Stimulated activated CD4-positive, alpha-beta T cell treated with anti-CD3 and anti-CD28 coated beads, Interleukin-15, amount 100 ng/mL, for 24 hours (primary cell): Measurements from ENCODE around the gene RALGAPA2.

ENCODE experiments used
- DNase-seq: peaks from one replicate; pipeline ENCODE4 v3.0.0-alpha.2; 2020

Gene RALGAPA2

DNA sequence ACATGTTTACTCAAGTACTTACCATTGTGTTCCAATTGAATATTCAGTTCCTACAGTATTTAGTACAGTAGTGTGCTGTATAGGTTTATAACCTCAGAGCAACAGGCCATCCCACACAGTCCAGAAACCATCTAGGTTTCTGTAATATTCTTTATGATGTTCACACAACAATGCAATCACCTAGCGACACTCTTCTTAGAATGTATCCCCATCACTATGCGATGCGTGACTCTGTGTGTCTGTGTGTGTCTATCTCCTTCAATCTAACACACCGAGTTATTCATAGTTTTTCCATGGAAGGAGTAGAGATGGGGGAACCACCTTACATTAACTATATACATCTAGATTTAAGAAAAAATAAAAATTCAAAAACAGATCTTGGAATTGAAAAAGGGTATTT is 182.8 kb downstream of the RALGAPA2 start:
- DNase-seq: no peak

- DNase-seq: no peak
Observed at GRCh38 chr20:20528861-20529260, 183.6 kb downstream of the RALGAPA2 start.

DNA sequence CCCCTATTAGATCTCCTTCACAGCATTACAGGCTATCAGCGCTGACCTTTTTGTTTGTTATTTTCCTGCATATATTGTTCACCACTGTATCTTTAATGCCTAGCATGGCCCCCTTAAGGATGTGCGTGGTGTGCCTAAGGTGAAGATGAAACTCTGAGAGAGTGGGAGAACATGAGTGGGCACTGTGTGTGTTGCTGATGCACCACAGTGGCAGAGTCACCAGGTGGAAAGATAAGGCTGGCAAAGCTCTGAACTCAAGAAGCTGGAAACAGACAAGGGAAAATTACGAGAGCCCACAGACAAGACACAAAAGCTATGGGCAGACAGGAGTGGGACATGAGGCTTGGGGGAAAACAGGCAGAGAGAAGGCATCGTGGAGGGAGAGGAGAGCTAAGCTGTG is 184.8 kb downstream of the RALGAPA2 start:
- no peak for DNase-seq

GRCh38 chr20:20525756-20526155 is 186.7 kb downstream of the RALGAPA2 start:
- DNase-seq: no peak

GRCh38 chr20:20525214-20525613 is 187.2 kb downstream of the RALGAPA2 start:
- DNase-seq: no peak

DNA sequence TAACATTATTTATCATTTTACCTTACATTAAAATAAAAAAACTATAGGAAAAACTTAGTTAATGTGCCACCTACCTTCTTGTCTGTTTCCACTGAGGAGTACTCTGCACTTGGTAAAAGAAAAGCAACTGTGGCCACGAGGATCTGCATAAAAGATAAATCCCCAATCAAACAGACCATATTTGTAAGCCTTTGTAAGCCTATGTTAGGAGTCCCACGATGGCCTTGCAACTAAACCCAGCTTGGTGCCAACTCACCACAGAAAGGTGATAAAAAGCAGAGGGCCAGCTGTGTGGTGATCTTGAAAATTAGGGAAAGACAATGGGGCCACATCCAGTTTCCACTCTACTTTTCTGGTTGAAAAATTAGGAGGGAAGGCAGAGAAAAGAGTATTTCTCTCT is 187.7 kb downstream of the RALGAPA2 start:
- DNase-seq: no peak

- DNase-seq: no peak
Observed at GRCh38 chr20:20521736-20522135, 190.7 kb downstream of the RALGAPA2 start.

GRCh38 chr20:20520776-20521175 is 191.7 kb downstream of the RALGAPA2 start:
- DNase-seq: no peak

DNA sequence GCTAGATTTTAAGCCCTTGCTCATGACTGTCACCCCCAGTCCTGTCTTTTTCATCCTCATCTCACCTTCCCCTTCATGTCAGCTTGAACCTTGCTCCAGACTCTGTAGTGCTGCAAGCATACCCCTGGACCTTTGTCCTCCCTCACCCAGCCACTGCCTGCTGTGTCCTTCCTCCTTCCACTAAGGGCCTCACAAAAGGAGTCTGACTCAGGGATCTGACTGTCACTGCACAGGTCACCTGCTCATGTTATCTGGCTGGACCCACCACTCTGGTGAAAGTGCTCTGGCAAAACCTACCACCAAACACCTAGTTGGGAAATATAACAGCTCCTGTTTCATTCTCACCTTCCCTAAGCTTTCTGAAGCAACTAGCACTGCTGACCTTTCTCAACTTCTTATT is 193.2 kb downstream of the RALGAPA2 start:
- DNase-seq: no peak

GRCh38 chr20:20518263-20518662 is 194.2 kb downstream of the RALGAPA2 start:
- DNase-seq: no peak

DNA sequence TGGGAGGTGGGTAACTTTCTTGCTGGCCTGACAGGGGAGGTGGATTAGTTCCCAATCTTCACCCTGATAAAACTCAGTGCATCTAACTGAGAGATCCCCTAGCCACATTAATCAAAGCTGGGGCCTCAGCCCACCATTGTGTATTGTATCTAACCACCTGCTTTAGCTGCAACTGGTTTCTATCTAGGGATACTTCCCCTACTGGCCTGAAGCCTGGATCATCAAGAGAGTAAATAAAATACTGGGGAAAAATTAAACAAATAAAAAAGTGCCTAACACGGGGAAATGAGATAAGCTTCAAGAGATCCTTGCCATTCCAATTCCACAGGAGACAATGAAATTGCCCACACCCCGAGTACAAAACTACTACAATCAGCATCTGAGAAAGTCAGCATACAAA is 195.1 kb downstream of the RALGAPA2 start:
- no peak for DNase-seq

DNA sequence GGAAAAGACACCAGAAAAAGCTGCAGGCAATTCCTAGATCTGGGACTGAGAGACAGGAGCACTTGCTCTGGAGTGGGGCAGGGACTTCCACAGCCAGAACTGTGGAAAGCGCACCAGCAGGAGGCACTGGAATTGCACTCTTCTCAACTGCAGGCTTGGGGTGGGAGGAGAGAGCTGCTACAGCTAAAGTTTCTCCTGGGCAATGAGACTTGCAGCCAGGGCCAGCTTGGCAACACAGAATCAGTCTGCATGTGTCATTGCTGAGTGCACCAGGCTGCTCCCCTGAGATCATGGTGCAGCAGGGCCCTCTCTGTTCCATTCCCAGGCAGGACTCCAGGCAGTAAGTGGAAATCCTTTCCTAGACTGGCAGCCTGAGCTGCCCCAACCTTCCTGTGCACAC is 198.7 kb downstream of the RALGAPA2 start:
- DNase-seq: no peak

DNA sequence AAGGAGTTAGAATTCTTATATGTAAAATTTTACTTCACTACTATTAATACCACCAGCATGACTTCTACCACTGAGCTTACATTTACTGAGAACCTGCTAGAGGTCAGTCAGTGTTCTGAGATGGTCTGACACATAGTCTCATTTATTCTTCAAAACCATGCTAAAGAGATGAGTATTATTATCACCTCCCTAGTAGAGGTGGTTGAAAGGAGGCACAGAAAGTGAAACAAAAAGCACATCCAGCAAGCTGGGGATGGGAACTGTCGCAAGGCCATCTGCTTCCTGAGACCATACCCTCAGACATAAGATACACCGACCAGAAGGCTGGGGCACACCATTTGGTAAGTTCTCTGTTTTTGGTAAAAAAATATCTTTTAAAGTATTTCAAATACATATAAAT is 206.9 kb downstream of the RALGAPA2 start:
- no peak for DNase-seq

GRCh38 chr20:20503777-20504530 is 208.5 kb downstream of the RALGAPA2 start:
- DNase-seq: no peak

GRCh38 chr20:20501128-20501527 is 211.3 kb downstream of the RALGAPA2 start:
- no peak for DNase-seq

DNA sequence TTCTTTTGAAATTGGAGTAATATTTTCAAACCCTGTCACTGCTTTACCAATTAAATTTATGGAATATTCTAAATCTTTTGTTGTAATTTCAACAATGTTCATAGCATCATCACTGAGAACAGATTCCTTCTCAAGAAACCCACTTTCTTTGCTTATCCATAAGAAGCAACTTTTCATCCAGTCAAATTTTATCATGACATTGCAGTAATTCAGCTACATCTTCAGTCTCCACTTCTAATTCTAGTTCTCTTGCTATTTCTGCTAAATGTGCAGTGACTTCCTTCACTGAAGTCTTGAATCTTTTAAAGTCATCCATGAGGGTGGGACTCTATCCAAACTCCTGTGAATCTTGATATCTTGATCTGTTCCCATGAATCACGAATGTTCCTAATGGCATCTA is 212.1 kb downstream of the RALGAPA2 start:
- no peak for DNase-seq

- no peak for DNase-seq
Observed at GRCh38 chr20:20499439-20499838, 213.0 kb downstream of the RALGAPA2 start.

GRCh38 chr20:20498076-20498861 is 214.2 kb downstream of the RALGAPA2 start:
- DNase-seq: no peak

GRCh38 chr20:20497242-20497978 is 215.0 kb downstream of the RALGAPA2 start:
- peak; percentile 47 for DNase-seq

- peak; percentile 36 for DNase-seq
Observed at GRCh38 chr20:20495729-20496503, 216.5 kb downstream of the RALGAPA2 start.

GRCh38 chr20:20493701-20494100 is 218.7 kb downstream of the RALGAPA2 start:
- no peak for DNase-seq

DNA sequence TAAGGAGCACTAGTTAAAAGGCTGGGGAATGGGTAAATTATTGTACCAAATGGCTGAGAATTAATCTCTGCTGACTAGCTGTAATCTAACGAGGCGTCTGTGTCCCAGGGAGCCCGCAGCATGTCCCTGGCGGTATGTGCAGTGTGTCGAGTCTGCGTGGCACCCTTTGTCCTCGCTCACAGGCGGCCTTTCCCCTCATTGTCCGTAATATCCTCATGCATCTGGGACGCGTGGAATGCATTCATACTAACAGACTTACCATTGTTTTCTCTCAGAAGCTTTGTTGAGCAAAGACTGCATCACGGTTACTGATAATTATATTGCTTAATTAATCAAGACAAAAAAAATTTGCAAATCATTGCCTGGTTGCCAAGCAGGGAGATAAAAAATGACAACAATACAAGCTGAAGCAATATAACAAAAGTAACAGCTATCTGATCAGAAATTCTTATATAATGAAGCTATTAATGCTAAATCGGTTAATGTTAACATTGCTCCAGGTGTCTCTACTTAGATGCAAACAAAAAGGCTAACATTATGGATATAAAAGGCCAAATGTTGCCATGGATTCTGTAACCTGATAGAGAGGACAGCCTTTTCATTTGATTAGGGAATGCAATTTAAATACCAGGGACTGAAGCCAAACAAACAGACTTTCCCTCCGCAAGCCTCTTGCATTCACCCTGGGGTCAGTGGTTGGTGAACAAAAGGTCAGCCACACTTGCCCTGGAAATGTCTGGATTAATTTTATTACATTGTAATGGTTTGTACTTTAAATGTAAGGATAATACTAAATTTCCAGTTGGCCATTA is 219.7 kb downstream of the RALGAPA2 start:
- DNase-seq: no peak
